ENCODE data around the gene CTXND1.

CTXND1 gene

DNA sequence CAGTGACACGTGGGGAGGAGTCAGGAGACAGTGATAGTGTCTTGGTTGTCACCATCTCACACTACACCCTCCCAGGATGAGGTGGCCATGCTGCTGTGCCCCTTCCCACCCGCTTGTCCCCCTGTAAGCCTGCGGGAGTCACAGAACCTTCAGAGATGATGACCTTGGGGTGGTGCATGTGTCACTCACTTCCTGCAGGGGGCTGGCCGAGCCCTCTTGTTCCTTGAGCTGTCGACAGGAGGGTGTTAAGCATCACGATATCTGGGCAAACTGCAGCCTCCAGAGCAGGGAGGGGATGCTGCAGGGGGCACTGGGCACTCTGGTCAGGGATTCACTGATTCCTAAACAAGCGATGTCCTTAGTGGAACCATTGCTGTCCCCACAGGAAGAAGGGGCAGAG, 71.5 kb downstream of the CTXND1 start:
- DNase-seq, result no peak

DNA sequence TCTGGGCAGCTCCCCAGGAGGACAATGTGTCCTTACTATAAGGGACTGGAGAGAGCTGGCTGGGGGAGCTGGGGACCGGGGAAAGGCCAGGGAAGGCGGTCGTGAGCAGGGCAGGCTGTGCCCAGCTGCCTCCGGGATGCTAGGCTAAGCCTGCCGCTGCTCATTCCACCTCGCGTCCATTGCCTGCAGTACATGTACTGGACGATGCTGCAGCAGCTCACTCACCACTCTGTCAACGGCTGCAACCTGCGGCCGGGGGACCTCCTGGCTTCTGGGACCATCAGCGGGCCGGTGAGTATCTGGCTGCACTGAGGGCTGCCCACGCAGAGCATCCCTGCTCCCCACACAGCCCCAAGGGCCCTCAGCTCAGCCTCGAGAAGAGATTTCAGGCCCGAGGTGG, 72.1 kb downstream of the CTXND1 start:
- no peak for DNase-seq

DNA sequence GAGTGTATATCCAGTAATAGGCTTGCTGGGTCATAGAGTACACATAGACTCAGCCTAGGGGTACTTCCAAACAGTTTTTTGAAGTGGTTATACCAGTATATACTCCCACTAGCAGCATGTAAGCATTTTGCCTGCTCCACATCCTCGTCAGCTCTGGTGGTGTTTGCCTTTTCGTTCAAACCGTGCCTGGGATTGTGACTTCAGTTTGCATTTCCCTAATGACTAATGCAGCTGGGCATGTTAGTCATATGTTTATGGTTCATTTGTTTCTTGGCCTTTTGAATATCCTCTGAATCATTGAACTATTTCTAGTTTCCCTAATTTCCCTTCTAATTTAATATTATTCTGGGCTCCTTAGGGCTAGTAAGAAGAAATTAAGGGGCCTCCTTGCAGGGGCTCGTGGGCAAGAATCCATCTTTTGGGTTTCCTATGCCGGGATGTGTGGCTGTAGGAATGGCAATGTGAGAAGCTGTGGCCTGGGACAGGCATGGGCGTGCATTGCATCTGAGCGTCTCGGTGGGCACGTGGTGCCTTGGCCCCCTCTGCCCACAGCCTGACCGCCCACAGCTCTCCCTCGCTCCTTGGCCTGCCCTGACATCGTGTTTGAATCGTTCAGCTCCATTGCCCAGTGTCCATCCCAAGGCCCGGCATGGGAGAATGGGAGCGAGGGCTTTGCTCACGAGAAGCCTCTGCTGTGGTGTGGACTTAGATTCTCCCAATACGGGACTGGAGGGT, 72.8 kb downstream of the CTXND1 start:
- DNase-seq, result no peak

DNA sequence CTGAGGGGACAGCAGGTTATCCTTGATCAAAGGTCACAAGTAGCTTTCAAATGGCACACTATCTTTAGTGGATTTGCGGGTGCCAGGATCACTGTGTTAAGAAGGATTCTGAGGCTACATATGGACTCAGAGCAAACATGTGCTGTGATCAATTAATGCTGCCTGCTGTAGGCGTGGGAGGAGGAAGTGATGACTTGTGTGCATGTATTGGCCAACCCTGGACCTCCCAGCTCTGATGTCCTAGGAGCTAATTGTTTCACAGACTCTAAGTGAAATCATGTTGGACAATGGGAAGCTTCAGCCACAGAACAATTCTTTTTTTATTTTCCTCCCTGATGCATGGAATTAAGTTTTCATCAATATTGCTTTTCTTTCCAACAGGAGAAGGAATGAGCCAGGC, 74.9 kb downstream of the CTXND1 start:
- DNase-seq, result no peak

DNA sequence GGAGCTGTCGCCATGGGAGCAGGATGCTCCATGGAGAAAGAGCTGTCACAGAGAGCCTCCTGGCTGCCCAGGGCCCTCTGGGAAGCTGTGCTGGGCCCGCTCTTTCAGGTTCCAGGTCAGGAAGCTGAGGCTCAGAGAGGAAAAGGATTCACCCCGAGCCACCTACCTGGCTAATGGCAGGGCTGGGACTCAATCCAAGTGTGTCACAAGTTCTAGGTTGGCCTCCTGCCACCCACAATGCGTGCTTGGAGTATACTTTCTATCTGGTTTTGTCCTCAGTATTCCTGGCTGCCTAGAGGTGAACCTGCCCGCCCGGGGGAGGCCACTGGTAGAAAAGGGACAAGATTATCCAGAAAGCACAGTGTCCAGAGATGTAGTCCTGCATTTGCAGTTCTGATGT, 75.6 kb downstream of the CTXND1 start:
- no peak for DNase-seq

DNA sequence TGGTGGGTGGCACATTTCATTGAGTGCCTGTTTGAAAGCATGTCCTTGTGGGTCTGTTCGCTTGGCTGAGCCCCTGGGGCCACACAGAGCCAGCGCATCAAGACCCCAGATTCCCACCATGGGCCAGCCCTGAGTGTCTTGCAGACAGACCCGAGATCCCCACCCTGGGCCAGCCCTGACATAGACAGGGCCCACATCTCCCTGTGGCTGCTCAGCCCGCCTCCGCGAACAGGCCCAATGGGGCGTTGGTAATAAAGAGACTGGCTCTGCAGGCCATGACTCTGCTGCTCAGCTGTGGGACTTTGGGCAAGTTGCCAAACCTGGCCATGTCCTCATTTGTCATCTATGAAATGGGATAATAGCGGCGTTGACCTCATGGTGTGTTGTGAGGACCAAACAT, 76.6 kb downstream of the CTXND1 start:
- no peak for DNase-seq

DNA sequence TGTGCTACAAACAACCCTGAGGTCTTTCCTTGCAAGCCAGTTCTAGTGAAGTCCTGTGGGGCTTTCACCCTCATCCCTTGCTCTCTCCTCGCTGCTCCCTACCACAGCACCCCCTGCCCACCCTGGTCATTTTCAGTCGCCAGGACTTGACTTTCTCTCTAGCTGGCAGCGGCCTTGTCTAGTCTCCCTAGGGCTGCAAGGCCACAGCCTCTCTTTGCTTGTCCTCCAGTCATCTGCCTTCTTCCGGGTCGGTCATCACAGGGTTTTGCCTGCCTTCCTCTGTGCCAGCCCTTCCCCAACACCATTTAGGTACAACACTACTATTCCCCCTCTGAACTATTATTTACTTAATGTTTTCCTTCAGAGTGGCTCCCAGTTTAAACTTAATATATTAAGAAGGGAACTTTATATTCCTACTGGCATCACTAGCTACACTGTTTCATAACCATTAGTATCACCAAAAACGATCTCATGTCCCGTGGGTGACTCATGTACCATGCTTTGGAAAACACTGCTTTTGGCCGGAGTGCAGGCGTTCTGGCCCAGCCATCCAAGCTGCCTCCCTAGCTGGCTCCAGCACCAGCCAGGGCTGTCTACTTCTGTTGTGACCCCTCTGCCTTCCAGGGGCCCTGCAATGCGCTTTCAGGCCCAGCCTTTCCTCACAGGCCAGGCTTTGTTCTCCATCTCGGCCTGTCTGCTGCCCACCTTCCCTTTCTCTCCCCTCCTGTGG, 77.8 kb downstream of the CTXND1 start:
- no peak for DNase-seq

DNA sequence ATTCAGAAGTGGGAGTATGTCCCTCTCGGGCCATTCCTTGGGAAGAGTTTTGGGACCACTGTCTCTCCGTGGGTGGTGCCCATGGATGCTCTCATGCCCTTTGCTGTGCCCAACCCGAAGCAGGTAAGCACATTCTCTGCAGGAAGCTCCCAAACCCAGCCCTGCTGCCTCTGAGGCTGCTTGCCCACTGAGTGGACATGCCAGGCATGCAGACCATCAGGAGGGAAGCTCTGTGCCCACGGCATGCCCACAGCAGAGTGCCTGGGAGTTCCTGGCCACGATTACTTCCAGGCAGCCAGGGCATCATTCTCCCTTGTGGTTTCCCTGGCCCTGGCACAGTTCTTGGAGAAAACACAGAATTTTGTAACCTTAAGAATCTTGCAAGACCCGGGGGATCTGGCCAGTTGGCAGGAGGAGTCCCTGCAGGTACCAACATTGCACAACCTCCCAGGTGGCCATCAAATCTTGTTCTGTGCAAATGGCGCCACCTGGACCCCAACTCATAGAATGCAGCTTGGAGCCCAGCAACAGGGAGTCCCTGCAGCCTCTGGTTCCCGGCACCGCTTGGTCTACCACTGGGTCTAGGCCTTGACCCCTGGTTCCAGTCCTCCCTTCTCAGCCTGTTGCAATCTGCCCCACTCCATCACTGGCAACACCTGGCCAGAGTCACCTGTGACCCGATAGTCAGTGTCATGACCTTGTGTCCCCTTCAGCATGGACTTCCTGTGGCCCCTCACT, 78.8 kb downstream of the CTXND1 start:
- peak; percentile 10 for DNase-seq

DNA sequence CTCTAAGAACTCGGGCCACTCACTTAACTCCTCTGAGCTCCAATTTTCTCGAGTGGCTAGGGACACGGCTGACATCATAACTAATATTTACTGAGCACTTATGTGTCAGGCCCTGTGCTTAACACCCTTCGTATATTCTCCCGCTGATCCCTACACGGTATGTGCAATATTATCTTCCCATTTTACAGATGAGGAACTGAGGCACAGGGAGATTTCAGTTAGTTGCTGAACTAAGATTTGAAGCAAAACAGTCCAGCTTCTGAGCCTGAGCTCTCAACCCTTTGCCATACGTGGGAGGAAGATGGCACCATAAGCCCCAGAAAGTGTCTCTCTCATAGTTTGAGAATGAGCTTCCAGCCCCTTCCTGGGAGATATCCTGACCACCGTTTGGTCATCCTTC, 79.6 kb downstream of the CTXND1 start:
- no peak for DNase-seq

DNA sequence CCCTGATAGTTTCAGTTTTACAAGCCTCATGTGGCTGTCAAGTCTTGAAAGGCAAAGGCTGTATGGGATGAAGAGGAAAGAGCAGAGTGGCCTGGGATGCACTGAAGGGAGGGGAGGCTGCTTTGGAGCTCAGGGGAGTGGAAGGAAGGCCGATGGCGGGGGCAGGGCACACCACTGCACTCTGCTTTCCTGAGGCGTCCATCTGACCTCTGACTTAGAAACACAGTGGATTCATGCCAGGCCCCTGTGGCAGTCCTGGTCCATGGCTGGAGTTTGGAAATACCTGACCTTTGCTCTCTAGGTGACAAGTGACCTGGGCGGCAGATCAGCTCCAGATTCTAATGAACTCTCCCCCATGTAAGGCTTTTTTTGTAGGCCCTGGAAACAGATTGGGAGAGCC, 80.2 kb downstream of the CTXND1 start:
- DNase-seq, result no peak

DNA sequence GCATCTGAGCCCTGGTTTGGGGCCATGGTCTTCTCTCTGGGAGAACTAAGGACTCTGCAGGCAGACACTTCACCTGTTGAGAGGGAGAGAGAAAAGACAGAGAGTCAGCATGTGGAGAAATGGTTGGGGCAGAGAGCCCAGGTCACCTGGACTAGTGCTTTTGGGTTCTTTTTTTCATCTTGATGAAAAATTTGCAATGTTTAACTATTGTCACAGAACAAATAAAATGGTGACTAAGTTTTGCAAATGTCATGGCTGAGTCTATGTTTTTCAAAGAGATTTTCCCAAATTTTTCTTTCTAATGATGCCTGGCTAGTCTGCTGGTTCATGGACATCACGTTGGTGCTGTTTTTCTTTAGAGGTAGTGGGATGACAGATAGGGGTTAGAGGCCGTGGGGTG, 81.4 kb downstream of the CTXND1 start:
- DNase-seq, result no peak

DNA sequence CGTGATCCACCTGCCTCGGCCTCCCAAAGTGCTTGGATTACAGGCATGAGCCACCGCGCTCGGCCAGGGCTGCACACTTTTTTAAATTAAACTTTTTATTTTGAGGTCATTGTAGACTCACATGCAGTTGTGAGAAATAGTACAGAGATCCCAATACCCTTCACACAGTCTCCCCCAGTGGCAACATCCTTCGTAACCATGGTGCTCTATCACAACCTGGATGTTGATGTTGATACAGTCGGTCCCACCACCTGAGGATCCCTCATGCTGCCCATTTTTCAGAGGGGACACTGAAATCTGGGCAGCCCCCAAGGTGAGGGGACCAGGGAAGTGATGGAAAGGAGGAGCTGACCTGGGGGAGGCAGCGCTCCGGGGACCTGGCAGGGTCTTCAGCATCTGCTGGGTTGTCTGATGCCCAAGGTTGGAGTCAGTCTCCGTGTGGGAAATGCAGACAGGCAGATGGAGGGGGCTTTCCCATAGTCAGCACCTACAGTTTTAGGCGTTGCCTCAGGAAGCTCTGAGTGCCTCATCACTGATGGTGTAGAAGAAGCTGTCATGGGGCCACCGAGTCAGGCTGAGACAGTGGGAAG, 82.2 kb downstream of the CTXND1 start:
- DNase-seq, result no peak

DNA sequence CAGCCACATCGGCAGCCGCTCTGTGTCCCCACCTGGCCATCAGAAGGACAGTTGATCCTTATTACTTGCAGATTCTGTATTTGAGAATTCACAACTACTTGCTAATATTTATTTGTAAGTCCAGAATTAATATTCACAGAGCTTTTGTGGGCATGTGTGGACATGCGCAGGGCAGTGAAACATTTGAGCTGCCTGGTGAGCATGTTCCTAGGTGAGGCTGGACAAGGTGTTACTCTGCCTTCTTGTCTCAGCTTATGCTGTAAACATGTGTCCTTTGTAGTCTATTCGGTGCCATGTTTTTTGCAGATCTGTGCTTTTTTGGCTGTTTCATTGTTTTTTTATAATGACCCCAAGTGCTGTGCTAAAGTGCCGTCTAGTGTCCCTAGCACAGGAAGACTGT, 83.6 kb downstream of the CTXND1 start:
- no peak for DNase-seq

DNA sequence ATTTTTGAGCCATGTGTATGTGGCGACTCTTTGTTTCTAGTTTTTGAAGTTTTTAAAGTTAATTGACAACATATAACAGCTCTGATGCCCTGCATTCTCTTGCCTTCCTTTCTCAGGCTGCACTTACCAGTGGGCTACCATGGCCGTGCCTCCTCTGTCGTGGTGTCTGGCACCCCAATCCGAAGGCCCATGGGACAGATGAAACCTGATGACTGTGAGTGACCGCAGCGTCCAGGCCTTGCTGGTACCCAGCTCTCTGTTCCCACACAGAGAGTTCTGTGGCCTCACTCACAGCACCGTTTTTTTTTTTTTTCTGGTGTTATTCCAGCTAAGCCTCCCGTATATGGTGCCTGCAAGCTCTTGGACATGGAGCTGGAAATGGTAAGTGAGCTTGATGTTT, 84.1 kb downstream of the CTXND1 start:
- DNase-seq, result no peak

DNA sequence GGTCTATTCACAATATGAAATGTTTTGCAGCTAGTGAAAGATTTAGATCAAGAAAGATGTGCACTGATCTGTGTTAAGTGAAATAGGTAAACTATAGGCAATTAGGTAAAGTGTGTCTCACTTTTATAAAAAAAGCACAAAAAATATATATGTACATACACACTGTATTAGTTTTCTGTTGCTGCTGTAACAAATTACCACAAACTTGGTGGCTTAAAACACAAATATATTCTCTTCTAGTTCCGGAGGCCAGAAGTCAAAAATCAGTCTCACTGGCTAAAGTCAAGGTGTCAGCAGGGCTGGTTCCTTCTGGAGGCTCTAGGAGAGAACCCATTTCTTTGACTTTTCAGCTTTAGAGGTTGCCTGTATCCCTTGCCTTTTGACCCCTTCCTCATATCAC, 88.1 kb downstream of the CTXND1 start:
- no peak for DNase-seq

DNA sequence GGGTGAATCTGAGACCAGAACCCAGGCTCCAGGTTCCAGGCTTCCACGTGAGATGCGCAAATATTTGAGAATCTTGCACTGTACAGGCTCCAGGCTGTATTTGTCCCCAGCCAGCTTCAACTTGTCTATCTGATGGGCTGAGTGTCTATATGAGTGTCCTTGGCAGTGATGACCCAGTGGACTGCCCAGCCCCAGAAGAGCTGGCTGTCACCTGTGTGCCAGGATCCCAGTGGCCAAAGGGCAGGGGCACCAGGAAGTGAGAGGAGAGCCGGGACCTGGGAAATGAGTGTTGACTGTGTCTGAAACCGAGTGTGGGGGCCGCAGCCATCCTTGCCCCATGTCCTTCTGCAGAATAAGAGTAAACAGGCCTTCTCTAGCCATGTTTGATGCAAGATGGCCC, 88.8 kb downstream of the CTXND1 start:
- no peak for DNase-seq

DNA sequence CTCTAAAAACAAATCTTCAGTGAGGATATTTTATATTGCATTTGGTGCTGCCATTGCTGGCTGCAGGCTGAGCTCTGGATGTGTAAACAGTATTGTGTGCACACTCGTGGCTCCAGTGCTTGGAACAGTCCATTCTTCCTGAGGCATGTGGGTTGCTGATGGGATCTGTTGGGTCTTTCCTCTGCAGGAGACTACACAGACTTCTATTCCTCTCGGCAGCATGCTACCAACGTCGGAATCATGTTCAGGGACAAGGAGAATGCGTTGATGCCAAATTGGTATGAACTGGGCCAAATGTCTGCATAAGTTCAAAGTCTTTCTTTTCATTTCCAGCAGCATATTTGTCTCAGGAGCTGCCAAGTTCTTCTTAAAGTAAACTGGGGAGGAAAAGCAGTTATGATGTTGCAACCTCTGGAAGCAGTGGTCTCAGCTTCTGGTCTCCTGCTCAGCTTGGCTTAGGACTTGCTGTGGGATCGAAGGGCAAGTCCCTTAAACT, 89.9 kb downstream of the CTXND1 start:
- no peak for DNase-seq

DNA sequence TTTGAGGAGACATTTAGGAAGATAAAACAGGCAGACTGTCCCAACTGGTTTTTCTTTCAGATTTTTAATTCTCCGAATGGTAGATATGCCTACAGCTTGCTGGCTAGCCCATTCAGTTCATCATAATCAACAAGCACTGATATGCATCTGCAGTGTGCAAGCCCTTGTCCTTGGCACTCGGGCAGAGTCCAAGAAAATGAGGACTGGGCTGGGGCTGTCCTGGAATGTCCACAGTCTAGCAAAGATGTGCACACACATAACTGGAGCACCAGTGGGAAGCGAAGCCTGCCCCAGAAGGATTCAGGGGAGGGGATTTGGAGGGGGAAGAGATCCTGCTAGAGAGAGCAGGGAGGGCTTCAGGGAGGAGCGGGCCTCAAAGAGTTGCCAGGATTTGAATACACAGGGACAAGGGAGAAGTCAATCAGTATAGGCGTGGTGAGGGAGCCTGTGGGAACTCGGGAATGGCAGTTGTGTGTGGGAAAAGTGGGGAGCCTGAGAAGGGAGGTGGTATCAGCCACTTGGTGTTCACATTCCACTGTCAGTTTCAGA, 90.5 kb downstream of the CTXND1 start:
- no peak for DNase-seq

DNA sequence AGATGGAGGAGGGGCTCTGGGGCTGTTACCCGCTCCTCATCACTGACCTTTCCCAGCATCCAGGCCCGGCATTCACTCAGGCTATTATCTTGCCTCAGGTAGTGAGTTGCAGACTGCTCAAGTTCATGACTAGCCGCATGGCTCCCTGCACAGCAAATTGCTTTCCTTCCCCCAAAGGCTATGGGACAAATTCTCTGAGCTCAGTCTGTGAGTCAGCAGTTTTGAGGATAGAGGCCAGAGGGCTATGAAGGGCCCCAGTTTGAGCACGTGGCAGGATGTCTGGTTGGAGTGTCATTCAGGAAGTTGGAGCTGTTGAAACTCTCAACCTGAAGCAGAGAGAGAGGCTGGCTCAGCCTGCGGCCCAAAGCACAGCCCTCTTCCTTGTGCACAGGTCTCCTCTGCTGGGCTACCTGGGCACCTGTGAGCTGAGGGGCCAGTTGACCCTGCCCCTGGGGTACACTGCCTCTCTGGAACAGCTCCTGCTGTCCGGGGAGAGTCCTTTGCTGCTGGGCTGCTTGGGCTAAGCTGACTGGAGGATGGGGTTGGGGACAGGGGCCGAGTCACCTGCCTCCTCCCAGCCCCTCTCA, 91.3 kb downstream of the CTXND1 start:
- DNase-seq, result no peak

DNA sequence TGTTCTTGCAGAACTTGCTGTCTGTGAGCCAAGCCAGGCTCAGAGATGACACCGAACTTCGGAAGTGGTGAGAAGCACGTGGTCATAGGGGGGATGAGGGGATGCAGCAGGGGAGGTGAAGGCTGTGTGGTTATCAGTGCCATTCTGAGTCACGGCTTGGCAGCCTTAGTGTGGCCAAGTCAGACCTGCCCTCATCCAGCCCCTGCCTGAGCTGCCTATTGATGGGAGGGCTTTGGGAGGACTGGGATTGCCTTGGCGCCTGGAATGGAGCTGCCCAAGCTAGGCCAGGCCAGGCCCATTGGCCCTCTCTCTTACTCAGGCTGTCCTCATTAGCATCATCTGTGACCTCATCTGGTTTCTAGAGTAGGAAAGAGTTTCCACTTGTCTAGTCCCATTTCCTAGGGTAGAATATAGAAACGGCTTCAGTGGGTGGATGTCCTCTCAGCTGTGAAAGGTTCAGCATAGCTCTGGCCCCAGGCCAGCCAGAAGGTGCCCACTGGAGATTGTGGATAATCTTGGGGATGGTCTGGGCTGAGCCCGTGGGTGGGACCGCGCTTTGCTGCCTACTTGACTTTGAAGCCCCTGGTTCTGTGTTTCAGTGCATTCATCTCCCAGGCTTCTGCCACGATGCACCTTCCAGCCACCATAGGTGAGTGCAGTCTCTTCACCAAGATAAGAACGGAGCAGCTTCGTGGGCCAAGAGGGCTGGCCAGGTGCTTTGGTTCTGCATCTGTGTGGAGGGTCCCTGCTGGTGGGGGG, 92.0 kb downstream of the CTXND1 start:
- DNase-seq, result no peak

DNA sequence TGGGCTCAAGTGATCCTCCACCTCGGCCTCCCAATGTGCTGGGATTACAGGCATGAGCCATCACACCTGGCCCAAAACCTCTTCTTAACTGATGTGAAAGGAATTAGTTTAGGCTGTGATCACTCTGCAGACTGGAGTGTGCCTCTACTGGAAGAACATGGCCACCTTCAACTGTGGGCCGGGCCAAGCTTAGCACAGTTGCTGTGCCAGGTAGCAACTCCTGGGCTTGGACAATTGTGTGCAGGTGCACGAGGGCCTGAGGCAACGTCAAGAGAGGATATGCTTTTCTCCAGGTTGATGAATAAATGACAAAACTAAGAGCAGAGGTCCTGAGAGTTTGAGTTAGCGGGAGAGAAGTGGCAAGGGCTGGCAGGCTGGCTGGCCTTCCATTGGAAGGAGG, 92.7 kb downstream of the CTXND1 start:
- no peak for DNase-seq

DNA sequence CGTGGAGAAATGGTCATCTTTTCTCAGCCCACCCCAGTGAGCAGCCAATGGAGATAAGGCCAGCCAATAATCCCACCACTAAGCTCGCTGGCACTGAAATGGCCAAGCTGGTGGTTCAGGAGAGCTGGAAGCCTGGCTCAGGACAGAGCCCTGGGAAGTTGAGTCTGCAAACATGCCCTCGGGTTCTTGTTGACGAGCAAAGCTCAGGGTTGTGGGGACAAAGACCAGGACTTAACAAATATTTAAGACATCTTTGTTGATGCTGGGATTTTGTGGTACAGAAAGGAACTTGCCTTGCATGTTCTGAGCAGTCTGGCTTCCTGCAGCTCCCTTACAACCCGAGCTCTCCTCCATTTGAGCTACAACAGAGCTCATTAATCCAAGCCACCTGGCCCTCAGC, 94.8 kb downstream of the CTXND1 start:
- DNase-seq, result no peak

Data from DMS79 treated with DMSO at 0.1 percent for 48 hours (cell line).